IMR-90 (cell line): ENCODE results near the gene KCNMA1. TPM values are rescaled to one million over a fixed set of nuclear protein-coding genes. Genes with fewer than 3 reads are reported as not detected.

Source experiments
- ATAC-seq: fragments of 200-7000 bp; cut with Tn5 transposase; 2 replicates; pipeline ENCODE4 v1.9.1; 2020; ENCODE audit warnings: low read depth, mild to moderate bottlenecking, moderate library complexity
- BruUV-seq: library from RNA; stranded (reverse); fragments of 400-500 nt; replicated peaks from 2 replicates; lab custom pipeline; 2021; lab: Mats Ljungman, UMichigan
- CTCF ChIA-PET: fragments of 300-600 bp; formaldehyde crosslinking; extraction: SDS; loops from one replicate; lab custom pipeline; 2021; ENCODE audit warnings: antibody characterized with exemption; lab: Yijun Ruan, JAX
- POLR2A ChIA-PET: fragments of 300-600 bp; sonication (Branson Sonifier 250); formaldehyde crosslinking; loops from one replicate; lab custom pipeline; 2022; ENCODE audit warnings: antibody characterized with exemption; ENCODE audit not compliant: unreplicated experiment; lab: Charles Lee
- DNase-seq: peaks from one replicate; pipeline ENCODE4 v3.0.0; 2013
- H2AFZ ChIP-seq: replicated peaks from 2 replicates; pipeline ENCODE3; 2013; ENCODE audit warnings: low read length, mild to moderate bottlenecking; ENCODE audit not compliant: poor library complexity
- H2AK5ac ChIP-seq: 2 replicates; pipeline ENCODE4 v1.6.1; 2013; ENCODE audit warnings: low read depth, low read length, inconsistent platforms
- H2AK9ac ChIP-seq: replicated peaks from 2 replicates; pipeline ENCODE3; 2013; ENCODE audit warnings: mild to moderate bottlenecking, low read depth, low read length, moderate library complexity; ENCODE audit not compliant: poor library complexity
- H2BK120ac ChIP-seq: 2 replicates; pipeline ENCODE4 v1.6.1; 2013; ENCODE audit warnings: low read depth, low read length, inconsistent platforms
- H2BK15ac ChIP-seq: 3 replicates; pipeline ENCODE4 v1.6.1; 2013; ENCODE audit warnings: low read depth, low read length, inconsistent platforms
- H2BK20ac ChIP-seq: 2 replicates; pipeline ENCODE4 v1.6.1; 2013; ENCODE audit warnings: low read depth, mild to moderate bottlenecking, inconsistent platforms, low read length, moderate library complexity
- H2BK5ac ChIP-seq: 2 replicates; pipeline ENCODE4 v1.6.1; 2013; ENCODE audit warnings: mild to moderate bottlenecking, low read depth, low read length, inconsistent platforms; ENCODE audit not compliant: poor library complexity, severe bottlenecking
- H3K14ac ChIP-seq: replicated peaks from 2 replicates; pipeline ENCODE4 v1.6.1; 2013; ENCODE audit warnings: low read depth, low read length, inconsistent platforms
- H3K18ac ChIP-seq: 2 replicates; pipeline ENCODE4 v1.6.1; 2013; ENCODE audit warnings: low read depth, low read length, control low read depth
- H3K23ac ChIP-seq: 2 replicates; pipeline ENCODE4 v1.6.1; 2013; ENCODE audit warnings: low read depth, low read length, inconsistent platforms
- H3K27ac ChIP-seq: 2 replicates; pipeline ENCODE4 v1.5.1; 2013; ENCODE audit warnings: mild to moderate bottlenecking, control low read depth, low read length; ENCODE audit not compliant: insufficient read depth
- H3K27me3 ChIP-seq: 2 replicates; pipeline ENCODE4 v1.6.1; 2013; ENCODE audit warnings: low read length; ENCODE audit not compliant: control insufficient read depth, insufficient read depth
- H3K36me3 ChIP-seq: 2 replicates; pipeline ENCODE4 v1.6.1; 2013; ENCODE audit warnings: low read length, mixed read lengths; ENCODE audit not compliant: control insufficient read depth, insufficient read depth
- H3K4ac ChIP-seq: 2 replicates; pipeline ENCODE4 v1.6.1; 2013; ENCODE audit warnings: low read depth, low read length, inconsistent platforms
- H3K4me1 ChIP-seq: 2 replicates; pipeline ENCODE4 v1.6.1; 2013; ENCODE audit warnings: low read length, mixed read lengths; ENCODE audit not compliant: control insufficient read depth, insufficient read depth
- H3K4me2 ChIP-seq: 2 replicates; pipeline ENCODE4 v1.6.1; 2013; ENCODE audit warnings: low read depth, mild to moderate bottlenecking, control low read depth, low read length, moderate library complexity
- H3K4me3 ChIP-seq: 2 replicates; pipeline ENCODE4 v1.5.1; 2013; ENCODE audit warnings: low read depth, mild to moderate bottlenecking, control low read depth, low read length, moderate library complexity; ENCODE audit not compliant: insufficient read depth
- H3K56ac ChIP-seq: 2 replicates; pipeline ENCODE4 v1.6.1; 2013; ENCODE audit warnings: low read length, inconsistent platforms; ENCODE audit not compliant: insufficient read depth; ENCODE audit errors: extremely low read depth
- H3K79me1 ChIP-seq, 2 experiments: 2 replicates each; pipeline ENCODE4 v1.6.1; 2013; ENCODE audit warnings: low read length in 2 of 2, inconsistent platforms in 1 of 2, low read depth in 1 of 2
- H3K9ac ChIP-seq: 2 replicates; pipeline ENCODE4 v1.6.1; 2013; ENCODE audit warnings: low read depth, low read length, control low read depth
- H3K9me1 ChIP-seq: 2 replicates; pipeline ENCODE4 v1.6.1; 2013; ENCODE audit warnings: low read length, inconsistent platforms; ENCODE audit not compliant: insufficient read depth
- H3K9me3 ChIP-seq: 2 replicates; pipeline ENCODE4 v1.6.1; 2013; ENCODE audit warnings: low read length; ENCODE audit not compliant: control insufficient read depth, insufficient read depth
- H4K20me1 ChIP-seq: 2 replicates; pipeline ENCODE4 v1.6.1; 2013; ENCODE audit warnings: low read length, inconsistent platforms; ENCODE audit not compliant: insufficient read depth
- H4K5ac ChIP-seq: 2 replicates; pipeline ENCODE4 v1.6.1; 2013; ENCODE audit warnings: mild to moderate bottlenecking, low read depth, low read length, control low read depth
- H4K8ac ChIP-seq, 2 experiments: 2 replicates each; pipeline ENCODE4 v1.6.1; 2013; ENCODE audit warnings: low read depth in 2 of 2, low read length in 2 of 2, control low read depth in 1 of 2, inconsistent platforms in 1 of 2
- H4K91ac ChIP-seq: 2 replicates; pipeline ENCODE4 v1.6.1; 2013; ENCODE audit warnings: low read depth, low read length, inconsistent platforms; ENCODE audit not compliant: insufficient read depth
- BHLHE40 ChIP-seq: fragments of 150-350 bp; IDR thresholded peaks from 2 replicates; pipeline ENCODE4 v1.6.1; 2016; ENCODE audit warnings: mild to moderate bottlenecking, low read depth, low read length
- CEBPB ChIP-seq: IDR thresholded peaks from 2 replicates; pipeline ENCODE4 v1.6.1; 2012; ENCODE audit warnings: low read depth, low read length, improper control_type of control experiment
- CHD1 ChIP-seq: IDR thresholded peaks from 2 replicates; pipeline ENCODE4 v1.6.1; 2012; ENCODE audit warnings: low read depth, low read length, improper control_type of control experiment
- CTCF ChIP-seq: conservative IDR thresholded peaks from 2 replicates; pipeline ENCODE4 v1.5.1; 2012; ENCODE audit warnings: mild to moderate bottlenecking, low read depth, low read length, improper control_type of control experiment
- ELK1 ChIP-seq: fragments of 150-350 bp; IDR thresholded peaks from 2 replicates; pipeline ENCODE4 v1.6.1; 2016; ENCODE audit warnings: low read depth, mild to moderate bottlenecking, low read length, moderate library complexity, borderline replicate concordance
- FOS ChIP-seq: fragments of 150-350 bp; IDR thresholded peaks from 2 replicates; pipeline ENCODE4 v1.6.1; 2016; ENCODE audit warnings: low read depth, low read length
- MAFK ChIP-seq: IDR thresholded peaks from 2 replicates; pipeline ENCODE4 v1.6.1; 2012; ENCODE audit warnings: low read depth, low read length, improper control_type of control experiment
- MAZ ChIP-seq: IDR thresholded peaks from 2 replicates; pipeline ENCODE4 v1.6.1; 2012; ENCODE audit warnings: low read depth, mild to moderate bottlenecking, low read length, improper control_type of control experiment, moderate library complexity, borderline replicate concordance
- MXI1 ChIP-seq: IDR thresholded peaks from 2 replicates; pipeline ENCODE4 v1.6.1; 2012; ENCODE audit warnings: low read depth, mild to moderate bottlenecking, low read length, moderate library complexity, borderline replicate concordance
- NFE2L2 ChIP-seq: fragments of 150-350 bp; IDR thresholded peaks from 2 replicates; pipeline ENCODE4 v1.6.1; 2016; ENCODE audit warnings: low read depth, mild to moderate bottlenecking, low read length
- POLR2A ChIP-seq: IDR thresholded peaks from 2 replicates; pipeline ENCODE4 v1.6.1; 2012; ENCODE audit warnings: mild to moderate bottlenecking, low read depth, low read length
- RAD21 ChIP-seq: IDR thresholded peaks from 2 replicates; pipeline ENCODE4 v1.6.1; 2012; ENCODE audit warnings: low read length, improper control_type of control experiment
- RCOR1 ChIP-seq: IDR thresholded peaks from 2 replicates; pipeline ENCODE4 v1.6.1; 2012; ENCODE audit warnings: mild to moderate bottlenecking, low read length, improper control_type of control experiment; ENCODE audit not compliant: insufficient replicate concordance
- RFX5 ChIP-seq: IDR thresholded peaks from 2 replicates; pipeline ENCODE4 v1.8.0; 2012; ENCODE audit warnings: low read depth, mild to moderate bottlenecking, low read length, moderate library complexity
- SMC3 ChIP-seq: fragments of 150-350 bp; IDR thresholded peaks from 2 replicates; pipeline ENCODE4 v1.6.1; 2016; ENCODE audit warnings: low read depth, mild to moderate bottlenecking, antibody characterized with exemption, low read length, moderate library complexity
- USF2 ChIP-seq: fragments of 150-350 bp; IDR thresholded peaks from 2 replicates; pipeline ENCODE4 v1.6.1; 2017; ENCODE audit warnings: mild to moderate bottlenecking, antibody characterized with exemption, low read length, low read depth
- WGBS, 2 experiments: methylation state at CpG; one replicate each; pipeline versions ENCODE4 v1.1.5 to v1.1.7; 2013; ENCODE audit warnings: missing lambda C conversion rate in 2 of 2; ENCODE audit not compliant: insufficient read length in 1 of 2; ENCODE audit errors: extremely low coverage in 2 of 2; 5-methylcytosine and 5-hydroxymethylcytosine counted together
- dilution Hi-C: fragments of 300-500 bp; cut with HindIII; formaldehyde crosslinking; loops from one replicate; pipeline ENCODE4 v1.14.3; 2018; ENCODE audit warnings: low sequenced_read_pairs; ENCODE audit not compliant: unreplicated experiment
- in situ Hi-C: fragments of 300-500 bp; cut with MboI; formaldehyde crosslinking; loops from 3 replicates; pipeline ENCODE4 v1.14.3; 2019; ENCODE audit warnings: low sequenced_read_pairs, inconsistent platforms, mixed read lengths
- intact Hi-C: fragments of 100-400 bp; cut with micrococcal nuclease; formaldehyde crosslinking; loops from 2 replicates; pipeline ENCODE4 v1.10.0; 2022
- polyA plus RNA-seq, 3 experiments: library from polyadenylated mRNA; depleted of rRNA; stranded (reverse); fragments of >200 nt; gene quantifications; 2 replicates each; pipeline ENCODE4 v1.2.3, GENCODE V29; 2012; ENCODE audit warnings: low replicate concordance in 1 of 3
- total RNA-seq: library from RNA; depleted of rRNA; stranded (reverse); fragments of >200 nt; gene quantifications from 2 replicates; pipeline ENCODE4 v1.2.3, GENCODE V29; 2012

Gene KCNMA1
- total and polyA plus RNA-seq, 2 of the 4 experiments (the other 2 are of a cell fraction), result 25.6 to 29.6 TPM

GRCh38 chr10:77380191-77380590 lies 257.4 kb downstream of the KCNMA1 start:
- H3K18ac ChIP-seq, result no peak overlapping the region
- no peaks in the 10 kb centered on the region for H3K79me1 ChIP-seq
- no peaks in the 10 kb centered on the region for H3K36me3 ChIP-seq
- ChIA-PET CTCF (no interaction called here), POLR2A (no interaction called here)
- H4K8ac ChIP-seq, result no peak overlapping the region
- H3K9me1 ChIP-seq, result no peaks in the 10 kb centered on the region
- no peak overlapping the region for H4K5ac ChIP-seq
- 77% methylated on average over 3 of the region's 3 CpGs; no CpG with 5 or more reads in 1 of the 2 experiments for WGBS, 2 experiments
- H2BK120ac ChIP-seq, result no peak overlapping the region
- no peaks in the 10 kb centered on the region for H3K27me3 ChIP-seq
- BruUV-seq, result no TSS peak
- dilution Hi-C loops (no loop called here), intact Hi-C loops (no loop called here), in situ Hi-C loops (no loop called here)
- H2AFZ ChIP-seq, result no peak overlapping the region
- H2AK9ac ChIP-seq, result no peak overlapping the region
- no peak overlapping the region for H2BK5ac ChIP-seq
- no peaks in the 10 kb centered on the region for H3K4me1 ChIP-seq
- no peak overlapping the region for H3K4ac ChIP-seq
- H3K9me3 ChIP-seq, result no peaks in the 10 kb centered on the region
- no peak overlapping the region for H3K4me2 ChIP-seq
- ATAC-seq (no peak), DNase-seq (no peak)
- H3K27ac ChIP-seq, result no peak overlapping the region
- H3K9ac ChIP-seq, result no peak overlapping the region
- no peak overlapping the region for H3K4me3 ChIP-seq
- H3K23ac ChIP-seq, result no peak overlapping the region
- no peak overlapping the region for H3K56ac ChIP-seq
- H3K14ac ChIP-seq, result no peak overlapping the region
- no peak overlapping the region for H2AK5ac ChIP-seq
- H2BK20ac ChIP-seq, result no peak overlapping the region
- H4K91ac ChIP-seq, result no peak overlapping the region
- H4K20me1 ChIP-seq, result no peaks in the 10 kb centered on the region
- no peak overlapping the region for H2BK15ac ChIP-seq
- TF ChIP-seq USF2 (no peak), SMC3 (no peak), MXI1 (no peak), MAZ (no peak), RFX5 (no peak), BHLHE40 (no peak), FOS (no peak), NFE2L2 (no peak), CEBPB (no peak), MAFK (no peak), RAD21 (no peak), CTCF (no peak), POLR2A (no peak), CHD1 (no peak), RCOR1 (no peak), ELK1 (no peak)
